Measurements from ENCODE around the gene HFE. TPM values are rescaled to one million over a fixed set of nuclear protein-coding genes. Genes with fewer than 3 reads are reported as not detected.

Gene HFE, protein sequence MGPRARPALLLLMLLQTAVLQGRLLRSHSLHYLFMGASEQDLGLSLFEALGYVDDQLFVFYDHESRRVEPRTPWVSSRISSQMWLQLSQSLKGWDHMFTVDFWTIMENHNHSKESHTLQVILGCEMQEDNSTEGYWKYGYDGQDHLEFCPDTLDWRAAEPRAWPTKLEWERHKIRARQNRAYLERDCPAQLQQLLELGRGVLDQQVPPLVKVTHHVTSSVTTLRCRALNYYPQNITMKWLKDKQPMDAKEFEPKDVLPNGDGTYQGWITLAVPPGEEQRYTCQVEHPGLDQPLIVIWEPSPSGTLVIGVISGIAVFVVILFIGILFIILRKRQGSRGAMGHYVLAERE
- total RNA-seq: 0.31 TPM

DNA sequence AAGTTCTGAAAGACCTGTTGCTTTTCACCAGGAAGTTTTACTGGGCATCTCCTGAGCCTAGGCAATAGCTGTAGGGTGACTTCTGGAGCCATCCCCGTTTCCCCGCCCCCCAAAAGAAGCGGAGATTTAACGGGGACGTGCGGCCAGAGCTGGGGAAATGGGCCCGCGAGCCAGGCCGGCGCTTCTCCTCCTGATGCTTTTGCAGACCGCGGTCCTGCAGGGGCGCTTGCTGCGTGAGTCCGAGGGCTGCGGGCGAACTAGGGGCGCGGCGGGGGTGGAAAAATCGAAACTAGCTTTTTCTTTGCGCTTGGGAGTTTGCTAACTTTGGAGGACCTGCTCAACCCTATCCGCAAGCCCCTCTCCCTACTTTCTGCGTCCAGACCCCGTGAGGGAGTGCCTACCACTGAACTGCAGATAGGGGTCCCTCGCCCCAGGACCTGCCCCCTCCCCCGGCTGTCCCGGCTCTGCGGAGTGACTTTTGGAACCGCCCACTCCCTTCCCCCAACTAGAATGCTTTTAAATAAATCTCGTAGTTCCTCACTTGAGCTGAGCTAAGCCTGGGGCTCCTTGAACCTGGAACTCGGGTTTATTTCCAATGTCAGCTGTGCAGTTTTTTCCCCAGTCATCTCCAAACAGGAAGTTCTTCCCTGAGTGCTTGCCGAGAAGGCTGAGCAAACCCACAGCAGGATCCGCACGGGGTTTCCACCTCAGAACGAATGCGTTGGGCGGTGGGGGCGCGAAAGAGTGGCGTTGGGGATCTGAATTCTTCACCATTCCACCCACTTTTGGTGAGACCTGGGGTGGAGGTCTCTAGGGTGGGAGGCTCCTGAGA, at the start of gene HFE:
HFE (plus strand) TSS at position 146 of the 832 bp plus-strand sequence; CDS start at position 158, 12 bp downstream.

Other genes with a start within 250 kb of the HFE start
- gene SLC17A3, start 213.2 kb upstream of the HFE start, total RNA-seq: not detected
- not detected for gene SLC17A2, start 156.7 kb upstream of the HFE start, total RNA-seq
- 0.31 TPM for gene TRIM38, start 124.6 kb upstream of the HFE start, total RNA-seq